Right lobe of liver (tissue), 4 donors: ENCODE data around the gene NTMT2.

Experiments used
- POLR2A ChIP-seq: fragments of 450-650 bp; IDR thresholded peaks from one replicate; pipeline ENCODE4 v1.6.1; 2017; ENCODE audit warnings: antibody characterized with exemption, mild to moderate bottlenecking
- TF ChIP-seq, protein P1 (sequence below), 4 donors: fragments of 200-600 bp in 3 of 4; fragments of 450-650 bp in 1 of 4; IDR thresholded peaks; one replicate each; pipeline versions ENCODE4 v1.5.1 to v1.8.0; 2016 to 2022; ENCODE audit warnings: antibody characterized with exemption in 4 of 4, mild to moderate bottlenecking in 2 of 4
- donor health status: DM: no; HTN: no; CAD: no.
- donor health status: DM: no; HTN: no; CAD: no.
- donor health status: DM: no; HTN: yes; CAD: no.

DNA sequence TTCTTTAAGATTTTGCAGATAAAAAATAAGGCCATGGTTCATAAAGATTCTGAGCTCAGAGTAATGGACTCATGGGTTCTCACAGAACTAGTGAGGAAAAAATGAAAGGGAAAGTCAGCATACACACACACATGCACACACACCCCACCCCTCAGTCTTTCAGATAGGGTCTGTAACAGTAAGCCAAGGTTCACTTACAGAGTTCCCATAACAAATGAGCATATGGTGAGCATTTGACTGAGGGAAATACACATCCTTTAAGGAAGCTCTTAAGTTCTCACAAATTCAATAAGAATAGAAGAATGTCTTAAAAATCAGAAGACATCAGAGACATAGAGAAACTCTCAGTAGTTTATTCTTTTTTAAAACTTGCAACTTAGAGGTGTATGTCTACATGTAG lies 57.9 kb downstream of the NTMT2 start:
- TF ChIP-seq, protein P1, sequence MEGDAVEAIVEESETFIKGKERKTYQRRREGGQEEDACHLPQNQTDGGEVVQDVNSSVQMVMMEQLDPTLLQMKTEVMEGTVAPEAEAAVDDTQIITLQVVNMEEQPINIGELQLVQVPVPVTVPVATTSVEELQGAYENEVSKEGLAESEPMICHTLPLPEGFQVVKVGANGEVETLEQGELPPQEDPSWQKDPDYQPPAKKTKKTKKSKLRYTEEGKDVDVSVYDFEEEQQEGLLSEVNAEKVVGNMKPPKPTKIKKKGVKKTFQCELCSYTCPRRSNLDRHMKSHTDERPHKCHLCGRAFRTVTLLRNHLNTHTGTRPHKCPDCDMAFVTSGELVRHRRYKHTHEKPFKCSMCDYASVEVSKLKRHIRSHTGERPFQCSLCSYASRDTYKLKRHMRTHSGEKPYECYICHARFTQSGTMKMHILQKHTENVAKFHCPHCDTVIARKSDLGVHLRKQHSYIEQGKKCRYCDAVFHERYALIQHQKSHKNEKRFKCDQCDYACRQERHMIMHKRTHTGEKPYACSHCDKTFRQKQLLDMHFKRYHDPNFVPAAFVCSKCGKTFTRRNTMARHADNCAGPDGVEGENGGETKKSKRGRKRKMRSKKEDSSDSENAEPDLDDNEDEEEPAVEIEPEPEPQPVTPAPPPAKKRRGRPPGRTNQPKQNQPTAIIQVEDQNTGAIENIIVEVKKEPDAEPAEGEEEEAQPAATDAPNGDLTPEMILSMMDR (IDR thresholded peaks at IDR 0.05): no peak
- TF ChIP-seq POLR2A: no peak
